GM21526 (cell line): Measurements from ENCODE around the gene KIF16B.
A peak's percentile ranks its signal among the peaks of the same experiment; 100 is the strongest.

ENCODE experiments used
- ATAC-seq: cut with Tn5 transposase; IDR thresholded peaks from one replicate; pipeline ENCODE4 v1.9.1; 2021; ENCODE audit warnings: moderate library complexity; ENCODE audit not compliant: unreplicated experiment, low FRiP score

Gene KIF16B

GRCh38 chr20:16488086-16488485 lies 85.2 kb downstream of the KIF16B start:
- no peak for ATAC-seq

DNA sequence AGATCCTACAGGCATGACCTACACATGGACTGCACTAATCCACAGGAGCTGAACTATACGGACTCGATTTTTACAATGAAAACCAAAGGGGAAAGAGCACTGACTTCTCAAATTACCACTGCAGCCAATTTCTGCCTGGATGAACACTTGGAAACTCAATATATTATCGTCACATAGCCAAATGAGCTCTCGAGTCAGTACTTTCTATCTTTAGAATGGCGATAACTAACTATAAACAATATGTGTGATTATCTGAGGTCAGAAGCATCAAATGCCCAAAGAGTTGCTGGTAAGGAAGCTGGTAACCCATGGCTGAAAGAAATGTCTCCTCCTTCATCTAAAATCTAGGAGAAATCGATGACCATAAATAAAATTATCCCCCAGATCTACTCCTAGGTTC lies 86.7 kb downstream of the KIF16B start:
- ATAC-seq: no peak

- ATAC-seq: no peak
Measured at GRCh38 chr20:16485401-16485800, 87.8 kb downstream of the KIF16B start.

DNA sequence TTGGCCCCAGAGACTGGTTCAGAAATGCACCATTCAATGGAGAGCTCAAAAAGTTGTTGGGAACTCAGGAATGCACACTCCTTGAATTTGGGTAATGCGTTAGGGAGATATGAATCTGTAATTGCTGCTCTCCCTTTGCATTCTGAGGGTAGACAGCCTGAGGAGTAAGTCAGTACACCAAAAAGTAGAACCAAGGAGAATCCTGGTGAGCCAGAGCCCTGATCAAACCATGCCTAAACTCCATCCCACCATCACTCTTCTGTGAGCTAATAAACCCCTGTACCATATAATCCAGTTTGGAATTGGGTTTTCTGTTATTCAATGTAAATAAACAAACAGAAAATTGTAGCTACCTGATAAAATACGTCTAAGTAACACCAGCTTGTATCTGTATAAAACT lies 90.2 kb downstream of the KIF16B start:
- ATAC-seq: no peak

GRCh38 chr20:16481977-16482376 lies 91.3 kb downstream of the KIF16B start:
- no peak for ATAC-seq

DNA sequence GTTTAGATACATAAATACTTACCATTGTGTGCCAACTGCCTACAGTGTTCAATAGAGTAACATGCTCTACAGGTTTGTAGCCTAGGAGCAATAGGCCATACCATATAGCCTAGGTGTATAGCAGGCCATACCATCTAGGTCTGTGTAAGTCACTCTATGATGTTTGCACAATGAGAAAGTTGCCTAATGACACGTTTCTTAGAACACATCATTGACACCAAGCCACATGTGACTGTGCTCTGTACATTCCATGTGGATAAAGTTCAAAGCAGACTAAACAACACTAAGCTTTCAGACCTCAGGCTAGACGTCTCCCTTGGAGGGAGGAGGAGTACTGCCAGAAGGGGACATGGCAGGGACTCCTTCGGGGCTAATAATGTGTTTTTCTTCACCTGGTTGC lies 93.6 kb downstream of the KIF16B start:
- no peak for ATAC-seq

GRCh38 chr20:16477632-16478031 lies 95.6 kb downstream of the KIF16B start:
- ATAC-seq: no peak

DNA sequence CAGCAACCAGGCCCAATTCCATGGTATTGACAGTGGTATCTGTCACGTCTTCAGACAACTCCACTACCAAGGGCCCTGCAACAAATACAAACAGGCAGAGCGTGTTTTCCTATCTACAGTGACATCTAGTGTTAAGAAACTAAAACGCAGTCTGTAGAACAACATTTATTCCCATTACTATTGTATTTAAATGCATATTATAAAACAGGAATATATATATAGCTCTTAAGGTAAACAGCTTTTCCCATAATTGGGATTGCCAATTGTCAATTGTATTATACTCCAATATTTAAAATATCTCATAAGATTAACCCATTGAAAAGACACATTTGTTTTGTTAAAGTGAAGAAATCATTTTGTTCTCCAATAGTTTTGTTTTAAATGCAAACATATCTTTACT lies 97.2 kb downstream of the KIF16B start:
- ATAC-seq: peak; percentile 76

GRCh38 chr20:16475225-16475624 lies 98.0 kb downstream of the KIF16B start:
- ATAC-seq: no peak

GRCh38 chr20:16474363-16474762 lies 98.9 kb downstream of the KIF16B start:
- ATAC-seq: no peak

DNA sequence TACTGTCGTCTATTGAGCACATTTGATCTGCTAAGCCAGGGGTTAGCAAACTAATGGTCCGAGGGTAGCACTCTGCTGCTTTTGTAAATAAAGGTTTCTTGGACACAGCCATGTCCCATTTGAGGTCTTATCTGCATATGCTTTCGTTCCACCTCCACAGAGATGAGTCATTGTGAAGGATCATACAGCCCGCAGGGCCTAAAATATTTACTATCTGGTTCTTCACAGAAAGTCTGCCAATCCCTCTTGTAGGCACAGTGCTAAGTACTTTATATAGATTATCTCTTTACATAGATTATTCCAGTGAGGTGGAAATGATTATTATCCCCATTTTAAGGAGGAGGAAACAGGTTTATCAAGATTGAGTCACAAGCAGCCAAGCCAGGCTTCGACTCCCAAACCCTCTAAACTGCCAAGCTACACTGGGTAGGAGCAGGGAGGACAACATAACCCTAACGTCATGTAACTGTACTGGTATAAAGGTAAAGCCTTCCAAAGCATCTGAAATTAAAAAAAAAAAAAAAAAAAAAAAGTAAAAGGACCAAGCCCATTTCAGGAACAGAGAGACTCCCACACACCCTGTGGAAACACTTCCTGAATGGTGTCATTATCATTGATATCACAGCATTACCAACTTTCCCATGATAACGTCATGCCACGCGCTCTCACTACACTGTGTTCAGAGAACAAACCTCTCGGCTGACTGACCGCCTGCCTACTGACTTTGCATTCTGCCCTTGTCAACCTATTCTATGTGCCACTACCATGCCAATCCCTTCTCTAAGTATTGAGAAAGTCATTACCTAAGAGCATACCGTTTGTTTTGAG lies 101.0 kb downstream of the KIF16B start:
- no peak for ATAC-seq

GRCh38 chr20:16469395-16469905 lies 103.8 kb downstream of the KIF16B start:
- ATAC-seq: no peak

GRCh38 chr20:16462711-16463110 lies 110.5 kb downstream of the KIF16B start:
- ATAC-seq: no peak

- no peak for ATAC-seq
Measured at GRCh38 chr20:16459019-16459700, 114.1 kb downstream of the KIF16B start.

DNA sequence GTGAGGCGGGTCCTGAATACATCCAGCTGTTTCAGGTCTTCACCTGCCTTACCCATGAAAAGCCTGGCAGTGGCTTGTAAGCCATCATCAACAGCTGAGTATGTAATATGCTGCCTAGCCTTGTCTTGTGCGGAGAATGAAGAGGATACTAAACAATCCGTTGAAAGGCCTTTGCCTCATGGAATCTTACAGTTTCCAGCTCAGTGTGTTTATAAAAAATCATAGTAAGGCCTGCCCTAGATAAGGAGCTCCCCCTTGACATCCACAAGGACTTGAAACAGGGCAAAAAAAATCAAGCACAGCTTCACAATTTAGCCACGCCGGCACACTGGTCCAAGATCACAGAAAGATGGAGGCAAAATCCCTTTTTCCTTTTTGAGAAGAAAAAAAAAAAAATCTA lies 115.7 kb downstream of the KIF16B start:
- ATAC-seq: no peak

DNA sequence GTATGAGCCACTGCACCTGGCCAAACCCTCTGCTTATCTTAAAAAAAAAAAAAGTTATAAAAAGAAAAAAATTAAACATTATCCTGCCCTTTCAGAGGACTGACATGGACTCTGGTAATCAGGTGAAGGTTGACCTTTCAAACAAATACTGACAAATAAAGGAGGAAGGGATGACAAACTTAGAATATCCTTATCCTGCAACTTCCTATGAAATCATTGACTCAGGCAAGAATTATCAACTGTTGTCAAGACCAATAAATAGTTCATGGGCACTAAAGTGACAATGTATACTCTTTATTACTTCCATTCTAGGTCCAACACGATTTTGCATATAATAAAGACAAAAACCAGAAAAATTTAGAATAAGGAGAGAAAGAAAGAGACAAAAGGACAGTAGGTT lies 117.9 kb downstream of the KIF16B start:
- ATAC-seq: no peak

DNA sequence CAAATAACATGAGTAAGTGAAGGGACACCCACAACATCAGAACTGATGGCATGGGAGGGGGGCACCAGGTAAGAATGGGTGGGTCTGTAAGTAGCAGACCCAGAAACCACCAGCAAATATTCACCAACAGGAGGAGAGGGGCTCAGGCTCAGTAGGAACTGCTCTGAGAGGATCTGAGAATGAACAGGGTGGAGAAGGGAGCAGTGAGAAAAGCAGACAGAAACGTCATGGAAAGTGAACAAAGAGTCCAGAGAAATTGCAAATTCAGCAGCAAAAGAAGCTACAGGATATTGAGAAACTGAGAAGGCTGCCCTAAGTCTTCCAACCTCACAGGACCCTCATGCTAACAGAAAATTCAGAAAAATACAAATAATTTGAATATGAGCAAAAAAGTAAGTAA lies 121.3 kb downstream of the KIF16B start:
- ATAC-seq: no peak

DNA sequence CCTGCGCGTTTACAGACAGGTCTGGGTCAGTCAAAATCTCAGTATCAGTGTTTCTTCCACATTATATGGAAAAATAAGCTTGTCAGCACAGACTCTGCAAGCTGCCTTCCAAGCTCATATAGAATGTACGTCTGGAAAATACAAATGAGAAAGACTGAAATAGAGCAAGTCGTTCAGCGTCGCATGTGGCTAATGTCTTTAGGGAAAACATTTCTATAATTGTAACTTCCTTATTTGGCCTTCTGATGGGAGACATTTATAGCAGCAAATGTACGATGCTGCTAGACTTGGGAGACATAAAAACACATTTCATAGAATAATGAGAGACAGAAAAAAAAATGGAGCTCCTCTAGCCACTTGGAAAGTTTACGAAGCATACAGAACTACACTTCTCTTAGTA lies 122.2 kb downstream of the KIF16B start:
- no peak for ATAC-seq

DNA sequence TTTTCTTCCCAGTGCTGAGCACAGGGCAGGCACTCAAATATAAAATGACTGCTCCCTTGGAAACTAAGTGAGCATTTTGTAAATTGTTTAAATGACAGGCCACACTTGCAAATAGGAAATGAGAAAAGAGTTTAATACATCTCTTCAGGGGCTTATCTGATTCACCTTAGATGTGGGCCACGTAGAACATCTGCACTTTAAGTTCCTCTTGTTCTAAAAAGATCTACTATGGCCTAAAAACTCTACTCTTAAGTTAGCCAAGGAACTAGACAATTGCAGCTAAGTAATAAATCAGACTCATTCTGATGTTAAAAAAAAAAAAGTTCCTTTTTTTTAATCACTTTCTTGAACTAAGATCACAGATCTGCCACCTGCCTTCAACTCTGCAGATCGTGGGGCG lies 126.3 kb downstream of the KIF16B start:
- ATAC-seq: no peak

GRCh38 chr20:16446246-16446645 lies 127.0 kb downstream of the KIF16B start:
- ATAC-seq: no peak

- no peak for ATAC-seq
Measured at GRCh38 chr20:16445482-16445881, 127.8 kb downstream of the KIF16B start.
